NCI-H1105 (cell line): ENCODE measurements around the gene MEPCE.

Experiments used
- DNase-seq: peaks from one replicate; lab custom pipeline; 2025; lab: John Stamatoyannopoulos, UW

Gene MEPCE

DNA sequence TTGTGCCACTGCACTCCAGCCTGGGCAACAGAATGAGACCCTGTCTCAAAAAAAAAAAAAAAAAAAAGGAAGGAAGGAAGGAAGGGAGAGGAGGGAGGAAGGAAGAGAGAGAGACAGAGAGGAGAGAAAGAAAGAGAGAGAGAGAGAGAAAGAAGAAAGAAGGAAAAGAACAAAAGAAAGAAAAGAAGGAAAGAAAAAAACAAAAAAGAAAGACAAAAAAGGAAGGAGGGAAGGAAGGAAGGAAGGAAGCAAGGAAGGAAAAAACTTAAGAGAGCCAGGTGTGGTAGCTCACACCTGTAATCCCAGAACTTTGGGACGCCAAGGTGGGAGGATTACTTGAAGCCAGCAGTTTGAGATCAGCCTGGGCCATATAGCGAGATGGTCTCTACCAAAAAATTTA lies 35.2 kb downstream of the MEPCE start:
- no peak for DNase-seq

GRCh38 chr7:100465299-100465698 lies 35.7 kb downstream of the MEPCE start:
- no peak for DNase-seq

GRCh38 chr7:100465702-100466311 lies 36.2 kb downstream of the MEPCE start:
- peak; percentile 60 for DNase-seq

GRCh38 chr7:100466653-100467605 lies 37.3 kb downstream of the MEPCE start:
- DNase-seq: no peak

- DNase-seq: no peak
Measured at GRCh38 chr7:100467638-100468373, 38.2 kb downstream of the MEPCE start.

DNA sequence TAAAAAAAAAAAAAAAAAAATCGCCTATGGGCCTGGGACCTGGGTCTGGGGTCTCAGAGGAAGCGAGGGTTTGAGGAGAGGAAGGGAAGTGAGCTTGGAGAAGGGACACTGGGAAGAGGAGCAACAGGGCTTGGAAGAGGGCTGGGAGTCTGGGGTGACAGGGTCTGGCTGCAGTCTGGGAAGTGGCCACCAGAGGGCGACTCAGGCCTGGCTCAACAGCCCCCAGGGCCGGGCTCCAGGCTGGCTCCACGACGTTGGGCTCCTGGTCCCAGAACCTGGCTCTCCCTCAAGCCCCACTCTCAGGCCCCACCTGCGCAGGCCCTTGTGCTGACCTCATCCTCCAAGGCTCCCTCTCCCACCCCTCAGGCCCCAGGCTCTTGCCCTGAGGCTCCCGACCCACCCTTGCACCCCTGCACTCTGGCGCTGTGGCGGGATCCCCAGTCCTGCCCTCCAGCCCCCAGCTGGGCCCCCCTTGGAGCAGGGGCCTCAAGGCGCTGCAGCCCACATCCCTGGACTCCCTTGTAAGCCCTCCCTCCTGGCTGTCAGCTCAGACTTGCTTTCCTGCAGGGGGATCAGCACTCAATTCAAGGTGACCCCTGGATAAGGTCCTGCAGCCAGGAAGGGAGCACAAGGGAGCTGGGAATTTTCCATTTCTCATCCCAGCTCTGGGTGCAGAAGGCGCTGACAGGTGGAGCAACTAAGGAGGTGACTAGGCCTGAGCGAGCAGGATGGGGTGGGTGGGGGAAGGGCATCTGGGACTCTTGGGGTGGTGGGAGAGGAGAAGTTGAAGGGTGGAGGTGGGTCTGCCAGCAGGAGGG lies 39.8 kb downstream of the MEPCE start:
- peak; percentile 48 for DNase-seq

GRCh38 chr7:100471021-100471420 lies 41.4 kb downstream of the MEPCE start:
- no peak for DNase-seq

GRCh38 chr7:100472121-100472851 lies 42.7 kb downstream of the MEPCE start:
- DNase-seq: no peak

DNA sequence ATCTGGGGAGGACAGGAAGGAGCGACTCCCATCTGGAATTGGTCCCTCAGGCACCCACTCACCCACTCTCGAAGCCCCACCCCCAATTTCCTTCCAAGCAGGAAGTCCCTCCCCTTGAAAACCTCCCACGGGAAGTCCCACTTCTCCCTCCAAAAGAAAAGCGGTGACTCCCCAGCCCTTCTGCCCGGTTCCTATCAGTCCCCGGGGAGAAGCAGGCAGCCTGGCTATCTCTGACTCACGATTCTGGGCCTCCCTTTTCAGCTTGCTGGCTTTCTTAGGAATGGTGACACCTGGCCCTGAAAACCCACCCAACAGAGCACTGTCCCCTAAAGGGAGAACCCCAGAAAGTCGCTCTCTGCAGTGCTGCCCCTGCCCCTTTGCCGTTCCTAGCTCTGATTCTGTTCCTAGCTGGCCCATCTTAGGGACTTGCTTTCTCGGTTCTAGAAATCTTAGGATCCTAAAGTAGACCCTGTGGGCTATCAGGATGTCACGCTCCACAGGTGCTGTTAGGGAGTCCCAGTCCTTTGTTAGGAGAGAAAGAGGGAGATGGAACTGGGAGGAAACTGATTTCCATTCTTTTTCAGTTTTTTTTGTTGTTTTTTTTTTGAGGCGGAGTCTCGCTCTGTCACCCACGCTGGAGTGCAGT lies 43.3 kb downstream of the MEPCE start:
- no peak for DNase-seq

- no peak for DNase-seq
Measured at GRCh38 chr7:100475549-100475948, 45.9 kb downstream of the MEPCE start.

DNA sequence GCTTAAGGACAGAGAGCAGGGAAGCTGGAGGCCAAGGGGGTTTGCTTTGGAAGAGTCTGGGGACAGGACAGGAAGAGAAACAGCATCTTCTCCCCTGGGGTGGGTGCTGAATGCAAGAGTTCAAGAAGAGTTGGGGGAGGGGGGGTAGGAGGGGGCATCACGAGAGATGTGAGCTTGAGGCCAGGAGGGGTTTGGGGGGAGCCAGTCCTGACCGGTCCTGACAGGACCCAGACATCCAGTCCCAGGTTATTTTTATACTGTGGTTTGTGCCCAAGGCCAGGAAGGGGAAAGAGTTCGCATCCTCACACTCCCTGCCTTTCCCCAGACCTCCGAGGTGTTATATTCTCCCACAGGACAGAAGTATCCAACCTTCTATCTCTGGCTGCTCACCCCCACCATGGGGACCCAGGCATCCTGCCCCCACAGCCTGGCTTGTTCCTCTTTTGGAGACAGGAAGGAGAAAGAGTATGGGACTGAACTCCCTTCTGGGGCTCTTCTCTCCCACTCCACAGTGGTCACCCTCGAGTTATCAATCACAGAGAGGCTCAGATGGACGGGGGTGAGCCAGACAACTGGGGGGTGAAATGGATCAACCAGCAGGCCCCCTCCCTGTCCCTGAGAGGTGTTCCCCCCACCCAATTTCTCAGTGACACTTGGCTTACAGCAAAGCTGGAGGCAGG lies 46.6 kb downstream of the MEPCE start:
- DNase-seq: no peak

- DNase-seq: no peak
Measured at GRCh38 chr7:100476903-100477870, 47.6 kb downstream of the MEPCE start.

GRCh38 chr7:100477871-100478267 lies 48.2 kb downstream of the MEPCE start:
- no peak for DNase-seq

GRCh38 chr7:100478958-100479660 lies 49.5 kb downstream of the MEPCE start, which contains the start of gene TSC22D4:
TSS of gene TSC22D4 (minus strand) at chr7:100479214. CDS start at chr7:100478038, 1,176 bp downstream.
- peak; percentile 83 for DNase-seq

GRCh38 chr7:100481466-100481865 lies 51.8 kb downstream of the MEPCE start:
- no peak for DNase-seq

DNA sequence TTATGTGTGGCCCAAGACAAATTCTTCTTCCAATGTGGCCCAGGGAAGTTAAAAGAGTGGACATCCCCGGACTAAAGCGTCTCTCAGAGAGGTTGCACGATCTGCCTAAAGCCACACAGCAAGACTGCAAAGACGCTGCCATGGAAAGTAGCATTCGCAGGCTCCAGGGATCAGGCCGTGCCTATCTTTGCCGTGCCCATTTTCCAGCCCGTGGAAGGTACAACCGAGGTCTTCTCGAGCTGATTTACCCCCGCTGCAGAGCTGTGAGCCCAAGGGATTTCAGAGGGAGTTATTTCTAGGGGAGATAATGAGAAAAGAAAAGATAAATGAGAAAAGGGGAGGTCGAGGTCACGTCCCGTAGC lies 53.1 kb downstream of the MEPCE start:
- DNase-seq: no peak

DNA sequence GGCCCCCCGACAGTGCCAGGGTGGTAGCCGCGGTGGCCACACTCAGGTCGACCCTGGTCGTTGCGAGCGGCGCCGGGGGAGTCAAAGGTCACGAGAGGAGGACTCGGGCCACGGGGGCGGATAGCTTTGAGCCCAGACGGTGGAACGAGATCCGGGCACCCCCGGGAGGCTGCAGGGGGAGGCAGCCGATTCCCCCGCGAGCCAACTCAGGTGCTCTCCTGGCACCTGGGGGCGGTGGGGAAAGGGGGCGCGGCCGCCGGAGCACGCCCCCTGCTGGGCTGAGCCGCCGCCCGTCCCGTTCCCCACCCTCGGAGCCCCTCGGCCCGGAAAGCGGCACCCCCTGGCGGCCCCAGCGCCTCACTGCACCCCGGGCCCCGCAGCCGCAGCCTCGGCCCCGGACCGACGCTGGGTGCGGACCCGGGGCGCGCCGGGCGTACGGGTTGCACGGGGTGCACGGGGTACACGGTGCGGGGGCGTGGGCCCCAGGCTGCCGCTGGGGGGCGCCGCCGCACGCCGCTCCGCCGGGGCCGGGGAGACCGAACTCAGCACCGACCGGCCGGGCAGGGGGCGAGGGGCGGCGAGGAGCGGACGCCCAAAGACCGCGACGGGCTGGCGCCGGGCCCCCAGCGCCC lies 53.6 kb downstream of the MEPCE start:
- peak; percentile 38 for DNase-seq
